Mesothelial cell of epicardium (in vitro differentiated cells): ENCODE data around the gene TEX51. TPM values are rescaled to one million over a fixed set of nuclear protein-coding genes. Genes with fewer than 3 reads are reported as not detected.

ENCODE experiments used
- DNase-seq, 2 experiments: peaks; one replicate each; pipeline ENCODE4 v3.0.0; 2021; ENCODE audit warnings: low spot score in 2 of 2; ENCODE audit not compliant: unreplicated experiment in 2 of 2
- H3K27ac Mint-ChIP-seq: 2 replicates; pipeline ENCODE4 v1.8.0; 2021; ENCODE audit warnings: mixed read lengths
- H3K27me3 Mint-ChIP-seq: 2 replicates; pipeline ENCODE4 v1.8.0; 2021; ENCODE audit warnings: low read depth, mixed read lengths
- H3K36me3 Mint-ChIP-seq: 2 replicates; pipeline ENCODE4 v1.8.0; 2021; ENCODE audit warnings: mixed read lengths
- H3K4me1 Mint-ChIP-seq: 2 replicates; pipeline ENCODE4 v1.8.0; 2021; ENCODE audit warnings: mixed read lengths
- H3K4me3 Mint-ChIP-seq: 2 replicates; pipeline ENCODE4 v1.8.0; 2021; ENCODE audit warnings: mild to moderate bottlenecking, moderate library complexity, mixed read lengths
- H3K9me3 Mint-ChIP-seq: 2 replicates; pipeline ENCODE4 v1.8.0; 2021; ENCODE audit warnings: mixed read lengths
- total RNA-seq: library from RNA; stranded (reverse); gene quantifications from 3 replicates; pipeline ENCODE4 v1.2.1, GENCODE V29; 2021
- TF ChIP-seq, protein P1 (sequence below): fragments of 200-600 bp; sonication (generic); IDR thresholded peaks from one replicate; pipeline ENCODE4 v1.5.0; 2021; ENCODE audit warnings: antibody characterized with exemption; ENCODE audit not compliant: unreplicated experiment

Gene TEX51
- total RNA-seq, 1 donor from 2014 or later: not detected

GRCh38 chr2:126858991-126859390 is 39.7 kb upstream of the TEX51 start:
- TF ChIP-seq, protein P1, sequence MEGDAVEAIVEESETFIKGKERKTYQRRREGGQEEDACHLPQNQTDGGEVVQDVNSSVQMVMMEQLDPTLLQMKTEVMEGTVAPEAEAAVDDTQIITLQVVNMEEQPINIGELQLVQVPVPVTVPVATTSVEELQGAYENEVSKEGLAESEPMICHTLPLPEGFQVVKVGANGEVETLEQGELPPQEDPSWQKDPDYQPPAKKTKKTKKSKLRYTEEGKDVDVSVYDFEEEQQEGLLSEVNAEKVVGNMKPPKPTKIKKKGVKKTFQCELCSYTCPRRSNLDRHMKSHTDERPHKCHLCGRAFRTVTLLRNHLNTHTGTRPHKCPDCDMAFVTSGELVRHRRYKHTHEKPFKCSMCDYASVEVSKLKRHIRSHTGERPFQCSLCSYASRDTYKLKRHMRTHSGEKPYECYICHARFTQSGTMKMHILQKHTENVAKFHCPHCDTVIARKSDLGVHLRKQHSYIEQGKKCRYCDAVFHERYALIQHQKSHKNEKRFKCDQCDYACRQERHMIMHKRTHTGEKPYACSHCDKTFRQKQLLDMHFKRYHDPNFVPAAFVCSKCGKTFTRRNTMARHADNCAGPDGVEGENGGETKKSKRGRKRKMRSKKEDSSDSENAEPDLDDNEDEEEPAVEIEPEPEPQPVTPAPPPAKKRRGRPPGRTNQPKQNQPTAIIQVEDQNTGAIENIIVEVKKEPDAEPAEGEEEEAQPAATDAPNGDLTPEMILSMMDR: no peak
- no peaks in the 10 kb centered on the region for H3K36me3 Mint-ChIP-seq
- peaks cover 41% of the 10 kb centered on the region for H3K27me3 Mint-ChIP-seq
- H3K4me1 Mint-ChIP-seq: no peaks in the 10 kb centered on the region
- no peak overlapping the region for H3K27ac Mint-ChIP-seq
- H3K4me3 Mint-ChIP-seq: no peak overlapping the region
- DNase-seq: no peak
- no peaks in the 10 kb centered on the region for H3K9me3 Mint-ChIP-seq

- Mint-ChIP-seq H3K27me3 (peaks cover 40% of the 10 kb centered on the region), H3K4me3 (no peak overlapping the region), H3K4me1 (no peaks in the 10 kb centered on the region), H3K36me3 (no peaks in the 10 kb centered on the region), H3K27ac (no peak overlapping the region), H3K9me3 (no peaks in the 10 kb centered on the region)
- TF ChIP-seq, protein P1: no peak
- no peak for DNase-seq
Measured at GRCh38 chr2:126859631-126860030, 39.1 kb upstream of the TEX51 start.

GRCh38 chr2:126860385-126860784 is 38.3 kb upstream of the TEX51 start:
- TF ChIP-seq, protein P1: no peak
- Mint-ChIP-seq H3K4me3 (no peak overlapping the region), H3K4me1 (no peaks in the 10 kb centered on the region)

GRCh38 chr2:126862730-126863129 is 36.0 kb upstream of the TEX51 start:
- H3K27me3 Mint-ChIP-seq: peaks cover 34% of the 10 kb centered on the region
- no peak overlapping the region for H3K4me3 Mint-ChIP-seq
- no peaks in the 10 kb centered on the region for H3K36me3 Mint-ChIP-seq
- no peak overlapping the region for H3K27ac Mint-ChIP-seq
- H3K9me3 Mint-ChIP-seq: peaks cover 14% of the 10 kb centered on the region
- H3K4me1 Mint-ChIP-seq: no peaks in the 10 kb centered on the region
- TF ChIP-seq, protein P1: no peak
- DNase-seq: no peak

More at GRCh38 chr2:126860385-126860784, 38.3 kb upstream of the TEX51 start:
- Mint-ChIP-seq H3K27me3 (peaks cover 40% of the 10 kb centered on the region), H3K9me3 (peaks cover 2% of the 10 kb centered on the region), H3K27ac (no peak overlapping the region), H3K36me3 (no peaks in the 10 kb centered on the region)
- no peak for DNase-seq

DNA sequence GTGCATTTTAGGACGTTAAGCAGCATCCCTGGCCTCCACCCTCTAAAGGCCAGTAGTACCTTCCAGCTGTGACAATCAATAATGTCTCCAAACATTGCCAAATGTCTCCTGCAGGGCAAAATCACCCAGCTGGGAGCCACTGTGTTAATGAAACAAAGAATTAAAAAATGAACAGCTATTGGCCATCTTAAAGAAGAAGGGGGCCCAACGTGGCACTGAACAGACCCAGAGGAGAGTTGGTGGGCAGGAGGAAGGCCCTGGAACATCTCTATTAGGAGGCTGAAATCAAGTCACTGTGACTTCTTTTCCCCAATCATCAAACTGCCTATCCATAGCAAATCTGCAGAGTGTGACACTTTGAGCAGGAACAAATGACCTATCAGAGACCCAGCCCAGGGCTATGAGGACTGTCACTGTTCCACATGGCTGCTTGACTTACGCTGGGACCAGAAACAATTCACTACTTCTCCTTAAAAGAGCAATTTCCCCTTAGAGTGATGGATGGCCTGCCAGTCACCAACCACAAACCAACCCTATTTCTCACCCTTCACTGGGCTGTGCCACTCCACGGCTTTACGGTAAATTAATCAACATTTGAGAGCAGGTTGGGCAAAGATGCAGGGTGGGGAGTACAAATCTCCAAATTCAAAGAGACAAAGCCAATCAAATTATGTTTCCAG is 35.2 kb upstream of the TEX51 start:
- Mint-ChIP-seq H3K36me3 (no peaks in the 10 kb centered on the region), H3K4me3 (no peak overlapping the region), H3K27ac (no peak overlapping the region), H3K27me3 (peaks cover 31% of the 10 kb centered on the region), H3K4me1 (no peaks in the 10 kb centered on the region), H3K9me3 (peaks cover 14% of the 10 kb centered on the region)
- TF ChIP-seq, protein P1: no peak
- DNase-seq: no peak
